GM19035 (cell line): Measurements from ENCODE around the gene PTGES3L.

Experiments used
- ATAC-seq: cut with Tn5 transposase; IDR thresholded peaks from one replicate; pipeline ENCODE4 v1.9.1; 2021; ENCODE audit not compliant: unreplicated experiment

Gene PTGES3L

GRCh38 chr17:42979511-42980273 lies at the start of gene PTGES3L:
Gene PTGES3L, minus strand, starts transcription at chr17:42980080. Its CDS starts 27 bp downstream, at chr17:42980053.
- ATAC-seq: no peak

- no peak for ATAC-seq
Measured at GRCh38 chr17:43028221-43028861, 48.5 kb upstream of the PTGES3L start.

- ATAC-seq: no peak
Measured at GRCh38 chr17:43027091-43028032, 47.5 kb upstream of the PTGES3L start.

GRCh38 chr17:43026595-43026994 lies 46.7 kb upstream of the PTGES3L start:
- no peak for ATAC-seq

- ATAC-seq: no peak
Measured at GRCh38 chr17:43025766-43026537, 46.1 kb upstream of the PTGES3L start.

- ATAC-seq: no peak
Measured at GRCh38 chr17:43025290-43025657, 45.4 kb upstream of the PTGES3L start.

- ATAC-seq: no peak
Measured at GRCh38 chr17:43024407-43025289, 44.8 kb upstream of the PTGES3L start, which contains the start of gene RND2. Gene RND2, plus strand, starts transcription at chr17:43025231. Its CDS starts 117 bp downstream, at chr17:43025348.

GRCh38 chr17:43021741-43022512 lies 42.0 kb upstream of the PTGES3L start, which contains the start of gene VAT1:
Gene VAT1, minus strand, starts transcription at chr17:43022385. Its CDS starts 63 bp downstream, at chr17:43022322.
- ATAC-seq: no peak

GRCh38 chr17:43020789-43021740 lies 41.2 kb upstream of the PTGES3L start:
- no peak for ATAC-seq

GRCh38 chr17:43020030-43020621 lies 40.2 kb upstream of the PTGES3L start:
- ATAC-seq: no peak

GRCh38 chr17:43019418-43019817 lies 39.5 kb upstream of the PTGES3L start:
- ATAC-seq: no peak

GRCh38 chr17:43018932-43019331 lies 39.1 kb upstream of the PTGES3L start:
- no peak for ATAC-seq

GRCh38 chr17:43018008-43018853 lies 38.4 kb upstream of the PTGES3L start:
- ATAC-seq: no peak

GRCh38 chr17:43016216-43016615 lies 36.3 kb upstream of the PTGES3L start:
- ATAC-seq: no peak

- ATAC-seq: no peak
Measured at GRCh38 chr17:43015579-43015978, 35.7 kb upstream of the PTGES3L start.
